ENCODE results near the gene MACROD2. TPM values are rescaled to one million over a fixed set of nuclear protein-coding genes. Genes with fewer than 3 reads are reported as not detected.

MACROD2 gene
- total and polyA plus RNA-seq, 7 donors, result 0.20 to 4.8 (median 0.87) TPM

- intact Hi-C loops (cut with DNase I), result no loop called here
- H3K4me3 ChIP-seq, result no peak overlapping the region
- TF ChIP-seq, protein P1, sequence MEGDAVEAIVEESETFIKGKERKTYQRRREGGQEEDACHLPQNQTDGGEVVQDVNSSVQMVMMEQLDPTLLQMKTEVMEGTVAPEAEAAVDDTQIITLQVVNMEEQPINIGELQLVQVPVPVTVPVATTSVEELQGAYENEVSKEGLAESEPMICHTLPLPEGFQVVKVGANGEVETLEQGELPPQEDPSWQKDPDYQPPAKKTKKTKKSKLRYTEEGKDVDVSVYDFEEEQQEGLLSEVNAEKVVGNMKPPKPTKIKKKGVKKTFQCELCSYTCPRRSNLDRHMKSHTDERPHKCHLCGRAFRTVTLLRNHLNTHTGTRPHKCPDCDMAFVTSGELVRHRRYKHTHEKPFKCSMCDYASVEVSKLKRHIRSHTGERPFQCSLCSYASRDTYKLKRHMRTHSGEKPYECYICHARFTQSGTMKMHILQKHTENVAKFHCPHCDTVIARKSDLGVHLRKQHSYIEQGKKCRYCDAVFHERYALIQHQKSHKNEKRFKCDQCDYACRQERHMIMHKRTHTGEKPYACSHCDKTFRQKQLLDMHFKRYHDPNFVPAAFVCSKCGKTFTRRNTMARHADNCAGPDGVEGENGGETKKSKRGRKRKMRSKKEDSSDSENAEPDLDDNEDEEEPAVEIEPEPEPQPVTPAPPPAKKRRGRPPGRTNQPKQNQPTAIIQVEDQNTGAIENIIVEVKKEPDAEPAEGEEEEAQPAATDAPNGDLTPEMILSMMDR (IDR thresholded peaks at IDR 0.05), result no peak
- ATAC-seq (no peak), DNase-seq (no peak)
- no peaks in the 10 kb centered on the region for H3K36me3 ChIP-seq (ENCODE audit: insufficient read depth in 1 of 2, low read depth in 1 of 2)
- H3K4me1 ChIP-seq, result no peaks in the 10 kb centered on the region
- H3K27ac ChIP-seq, result no peak overlapping the region
- 84 to 85% (median 84%) methylated on average over 5 of the region's 5 CpGs for WGBS, 3 donors
- no peaks in the 10 kb centered on the region for H3K27me3 ChIP-seq (ENCODE audit: insufficient read depth in 3 of 3, low read length in 2 of 3)
- no peaks in the 10 kb centered on the region for H3K9me3 ChIP-seq
Measured at GRCh38 chr20:14069796-14070195, 74.5 kb downstream of the MACROD2 start.

DNA sequence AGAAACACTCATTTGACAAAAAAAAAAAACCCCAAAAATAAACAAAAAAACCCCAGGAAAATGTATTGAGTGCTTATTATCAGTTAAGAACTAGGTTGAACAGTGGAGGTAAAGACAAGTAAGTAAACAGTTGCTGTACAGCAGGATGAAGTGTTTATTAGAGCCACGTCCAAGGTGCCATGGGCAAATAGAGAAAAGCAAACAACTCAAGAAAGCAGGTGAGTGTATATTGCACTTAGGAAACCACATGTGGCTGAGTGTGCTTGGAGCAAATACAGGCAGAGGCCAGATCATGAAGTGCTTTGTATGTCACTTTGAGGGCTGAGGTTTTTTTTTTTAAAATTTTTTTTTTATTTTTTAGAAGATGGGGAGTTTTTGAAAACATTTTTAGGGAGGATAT is 98.3 kb downstream of the MACROD2 start:
- Histone ChIP-seq H3K4me1 (no peaks in the 10 kb centered on the region), H3K27me3 (ENCODE audit: insufficient read depth in 3 of 3, low read length in 2 of 3) (no peaks in the 10 kb centered on the region), H3K36me3 (ENCODE audit: insufficient read depth in 1 of 2, low read depth in 1 of 2) (no peaks in the 10 kb centered on the region), H3K9me3 (no peaks in the 10 kb centered on the region), H3K4me3 (no peak overlapping the region), H3K27ac (no peak overlapping the region)
- WGBS, 3 donors, result 58 to 73% (median 61%) methylated on average over 1 of the region's 1 CpG
- no peak for ATAC-seq
- TF ChIP-seq, protein P1 (IDR thresholded peaks at IDR 0.05), result no peak
- DNase-seq, result no peak
- intact Hi-C loops (cut with DNase I), result no loop called here

- no peak for DNase-seq
- Histone ChIP-seq H3K9me3 (no peaks in the 10 kb centered on the region), H3K27ac (no peak overlapping the region), H3K4me3 (no peak overlapping the region), H3K27me3 (ENCODE audit: insufficient read depth in 3 of 3, low read length in 2 of 3) (no peaks in the 10 kb centered on the region), H3K36me3 (ENCODE audit: insufficient read depth in 1 of 2, low read depth in 1 of 2) (no peaks in the 10 kb centered on the region), H3K4me1 (no peaks in the 10 kb centered on the region)
- ATAC-seq, result no peak
- 78 to 86% (median 83%) methylated on average over 1 of the region's 1 CpG for WGBS, 3 donors
- intact Hi-C loops (cut with DNase I), result no loop called here
- TF ChIP-seq, protein P1 (IDR thresholded peaks at IDR 0.05), result no peak
Measured at GRCh38 chr20:14098261-14098660, 102.9 kb downstream of the MACROD2 start.

GRCh38 chr20:14113416-14113815 is 118.1 kb downstream of the MACROD2 start:
- no peak for DNase-seq
- no peak overlapping the region for H3K4me3 ChIP-seq
- H3K27me3 ChIP-seq (ENCODE audit: insufficient read depth in 3 of 3, low read length in 2 of 3), result no peaks in the 10 kb centered on the region
- TF ChIP-seq, protein P1 (IDR thresholded peaks at IDR 0.05), result no peak
- intact Hi-C loops (cut with DNase I), result no loop called here
- no peak for ATAC-seq
- H3K9me3 ChIP-seq, result peaks cover 14% of the 10 kb centered on the region
- WGBS, 3 donors, result 62 to 72% (median 65%) methylated on average over 3 of the region's 3 CpGs
- H3K4me1 ChIP-seq, result no peaks in the 10 kb centered on the region
- H3K36me3 ChIP-seq (ENCODE audit: insufficient read depth in 1 of 2, low read depth in 1 of 2), result no peaks in the 10 kb centered on the region
- no peak overlapping the region for H3K27ac ChIP-seq

- Histone ChIP-seq H3K9me3 (peaks cover 14% of the 10 kb centered on the region), H3K27ac (no peak overlapping the region), H3K4me1 (no peaks in the 10 kb centered on the region), H3K27me3 (ENCODE audit: insufficient read depth in 3 of 3, low read length in 2 of 3) (no peaks in the 10 kb centered on the region), H3K36me3 (ENCODE audit: insufficient read depth in 1 of 2, low read depth in 1 of 2) (no peaks in the 10 kb centered on the region), H3K4me3 (no peak overlapping the region)
- TF ChIP-seq, protein P1 (IDR thresholded peaks at IDR 0.05), result no peak
- DNase-seq (no peak), ATAC-seq (no peak)
- WGBS, 3 donors, result 71 to 77% (median 74%) methylated on average over 3 of the region's 3 CpGs
- intact Hi-C loops (cut with DNase I), result no loop called here
Measured at GRCh38 chr20:14114065-14114704, 118.9 kb downstream of the MACROD2 start.

Measured in psoas muscle (tissue), 8 donors.